Neuronal stem cell (in vitro differentiated cells): ENCODE results near the gene HMGCS2.

Experiments used
- DNase-seq: peaks from one replicate; pipeline ENCODE4 v3.0.0-alpha.2; 2013; ENCODE audit warnings: low spot score
- H2AFZ ChIP-seq: one replicate; pipeline ENCODE4 v1.6.1; 2013; ENCODE audit warnings: mild to moderate bottlenecking, low read length, inconsistent platforms
- H2AK5ac ChIP-seq: 2 replicates; pipeline ENCODE4 v1.6.1; 2013; ENCODE audit warnings: low read depth, mild to moderate bottlenecking, inconsistent platforms, low read length, moderate library complexity, mixed read lengths
- H2BK120ac ChIP-seq: 2 replicates; pipeline ENCODE4 v1.6.1; 2013; ENCODE audit warnings: low read depth, mild to moderate bottlenecking, inconsistent platforms, low read length, moderate library complexity, mixed read lengths
- H2BK12ac ChIP-seq: one replicate; pipeline ENCODE4 v1.6.1; 2013; ENCODE audit warnings: low read length, inconsistent platforms
- H2BK15ac ChIP-seq: 2 replicates; pipeline ENCODE4 v1.6.1; 2013; ENCODE audit warnings: mild to moderate bottlenecking, low read length, inconsistent platforms, mixed read lengths
- H2BK5ac ChIP-seq: one replicate; pipeline ENCODE4 v1.6.1; 2013; ENCODE audit warnings: inconsistent platforms, mild to moderate bottlenecking, low read length, moderate library complexity
- H3K14ac ChIP-seq: one replicate; pipeline ENCODE4 v1.6.1; 2013; ENCODE audit warnings: low read length, inconsistent platforms
- H3K18ac ChIP-seq: 2 replicates; pipeline ENCODE4 v1.6.1; 2013; ENCODE audit warnings: low read length, inconsistent platforms
- H3K23ac ChIP-seq: 2 replicates; pipeline ENCODE4 v1.6.1; 2013; ENCODE audit warnings: low read depth, mild to moderate bottlenecking, mixed read lengths, low read length, inconsistent platforms; ENCODE audit not compliant: poor library complexity
- H3K27ac ChIP-seq: replicated peaks from 3 replicates; pipeline ENCODE4 v1.5.1; 2013; ENCODE audit warnings: low read length, inconsistent platforms
- H3K27me3 ChIP-seq, 3 experiments: 2 replicates each; pipeline ENCODE4 v1.6.1; 2013; ENCODE audit warnings: low read length in 3 of 3, mild to moderate bottlenecking in 2 of 3, inconsistent platforms in 1 of 3, low read depth in 1 of 3, mixed read lengths in 1 of 3, moderate library complexity in 1 of 3; ENCODE audit not compliant: control insufficient read depth in 3 of 3, insufficient read depth in 3 of 3
- H3K36me3 ChIP-seq, 2 donors: replicated peaks in 1 of 2; 2 replicates each; pipeline ENCODE4 v1.6.1; 2013; ENCODE audit warnings: low read length in 2 of 2; ENCODE audit not compliant: control insufficient read depth in 2 of 2, insufficient read depth in 2 of 2
- H3K4ac ChIP-seq: 2 replicates; pipeline ENCODE4 v1.6.1; 2013; ENCODE audit warnings: inconsistent platforms, mild to moderate bottlenecking, low read length, moderate library complexity
- H3K4me1 ChIP-seq, 2 donors: 1 replicate in 1 of 2; 2 replicates in 1 of 2; pipeline ENCODE4 v1.6.1; 2013; ENCODE audit warnings: low read length in 2 of 2, low read depth in 1 of 2; ENCODE audit not compliant: control insufficient read depth in 2 of 2, insufficient read depth in 1 of 2
- H3K4me2 ChIP-seq: one replicate; pipeline ENCODE4 v1.6.1; 2013; ENCODE audit warnings: mild to moderate bottlenecking, low read length, inconsistent platforms; ENCODE audit not compliant: insufficient read depth, poor library complexity, severe bottlenecking
- H3K4me3 ChIP-seq, 2 donors: 2 replicates each; pipeline ENCODE4 v1.5.1; 2013; ENCODE audit warnings: low read length in 2 of 2, mild to moderate bottlenecking in 2 of 2, inconsistent platforms in 1 of 2, moderate library complexity in 1 of 2
- H3K79me1 ChIP-seq: one replicate; pipeline ENCODE4 v1.6.1; 2013; ENCODE audit warnings: low read depth, mild to moderate bottlenecking, inconsistent platforms, low read length, moderate library complexity
- H3K9ac ChIP-seq: one replicate; pipeline ENCODE4 v1.6.1; 2013; ENCODE audit warnings: mild to moderate bottlenecking, low read depth, low read length, inconsistent platforms; ENCODE audit not compliant: poor library complexity
- H3K9me3 ChIP-seq, 2 donors: replicated peaks in 1 of 2; 2 replicates each; pipeline versions ENCODE3 to v1.6.1; 2013; ENCODE audit warnings: low read length in 2 of 2, mild to moderate bottlenecking in 2 of 2, inconsistent platforms in 1 of 2, low read depth in 1 of 2, mixed read lengths in 1 of 2, moderate library complexity in 1 of 2; ENCODE audit not compliant: control insufficient read depth in 2 of 2, insufficient read depth in 1 of 2
- H4K8ac ChIP-seq: one replicate; pipeline ENCODE4 v1.6.1; 2013; ENCODE audit warnings: low read depth, mild to moderate bottlenecking, inconsistent platforms, low read length, moderate library complexity
- H4K91ac ChIP-seq: one replicate; pipeline ENCODE4 v1.6.1; 2013; ENCODE audit warnings: low read length, low read depth, mild to moderate bottlenecking, inconsistent platforms; ENCODE audit not compliant: poor library complexity
- WGBS, 2 donors: extraction: QIAGEN DNeasy Blood & Tissue Kit; methylation state at CpG; one replicate each; pipeline ENCODE4 v1.1.7; 2013; ENCODE audit warnings: missing lambda C conversion rate in 2 of 2, mixed read lengths in 1 of 2; ENCODE audit not compliant: insufficient read length in 2 of 2, insufficient replicate concordance in 1 of 2; ENCODE audit errors: extremely low coverage in 2 of 2; 5-methylcytosine and 5-hydroxymethylcytosine counted together

The HMGCS2 gene

GRCh38 chr1:119727991-119728390 is 40.7 kb downstream of the HMGCS2 start:
- no peak overlapping the region for H2BK120ac ChIP-seq
- H3K36me3 ChIP-seq = peaks cover 65 to 99% of the 10 kb centered on the region in 2 donors
- H3K9ac ChIP-seq = no peak overlapping the region
- H3K27ac ChIP-seq = no peak overlapping the region
- H3K4me2 ChIP-seq = no peak overlapping the region
- H3K79me1 ChIP-seq = peaks cover 12% of the 10 kb centered on the region
- DNase-seq = no peak
- H2AFZ ChIP-seq = no peak overlapping the region
- no peak overlapping the region for H2BK15ac ChIP-seq
- H3K4ac ChIP-seq = no peak overlapping the region
- H4K8ac ChIP-seq = no peak overlapping the region
- H3K4me1 ChIP-seq = peaks cover 0 to 5% of the 10 kb centered on the region in 2 donors
- H3K14ac ChIP-seq = no peak overlapping the region
- H2AK5ac ChIP-seq = no peak overlapping the region
- H3K23ac ChIP-seq = no peak overlapping the region
- no peaks in the 10 kb centered on the region for H3K27me3 ChIP-seq
- no peak overlapping the region for H3K4me3 ChIP-seq
- whole genome bisulfite sequencing, 2 donors = no CpG with 5 or more reads among the region's 1 CpG
- no peak overlapping the region for H2BK5ac ChIP-seq
- no peak overlapping the region for H2BK12ac ChIP-seq
- H3K9me3 ChIP-seq = no peaks in the 10 kb centered on the region
- H3K18ac ChIP-seq = no peak overlapping the region
- H4K91ac ChIP-seq = no peak overlapping the region

GRCh38 chr1:119725626-119726025 is 43.1 kb downstream of the HMGCS2 start:
- Histone ChIP-seq H3K4me1 (peaks cover 0 to 12% of the 10 kb centered on the region in 2 donors), H3K79me1 (peaks cover 7% of the 10 kb centered on the region), H3K9ac (no peak overlapping the region), H3K4ac (no peak overlapping the region), H4K91ac (no peak overlapping the region), H3K4me2 (no peak overlapping the region), H3K27ac (no peak overlapping the region), H2BK15ac (no peak overlapping the region), H2BK12ac (no peak overlapping the region), H3K4me3 (no peak overlapping the region), H3K27me3 (no peaks in the 10 kb centered on the region), H3K18ac (no peak overlapping the region), H3K14ac (no peak overlapping the region), H4K8ac (no peak overlapping the region), H2BK120ac (no peak overlapping the region), H3K9me3 (no peaks in the 10 kb centered on the region), H2AFZ (no peak overlapping the region), H3K23ac (no peak overlapping the region), H2BK5ac (no peak overlapping the region), H2AK5ac (no peak overlapping the region), H3K36me3 (peaks cover 75 to 99% of the 10 kb centered on the region in 2 donors)
- DNase-seq = no peak
- 100% methylated on average over 1 of the region's 5 CpGs; no CpG with 5 or more reads in 1 of the 2 donors for WGBS, 2 donors

DNA sequence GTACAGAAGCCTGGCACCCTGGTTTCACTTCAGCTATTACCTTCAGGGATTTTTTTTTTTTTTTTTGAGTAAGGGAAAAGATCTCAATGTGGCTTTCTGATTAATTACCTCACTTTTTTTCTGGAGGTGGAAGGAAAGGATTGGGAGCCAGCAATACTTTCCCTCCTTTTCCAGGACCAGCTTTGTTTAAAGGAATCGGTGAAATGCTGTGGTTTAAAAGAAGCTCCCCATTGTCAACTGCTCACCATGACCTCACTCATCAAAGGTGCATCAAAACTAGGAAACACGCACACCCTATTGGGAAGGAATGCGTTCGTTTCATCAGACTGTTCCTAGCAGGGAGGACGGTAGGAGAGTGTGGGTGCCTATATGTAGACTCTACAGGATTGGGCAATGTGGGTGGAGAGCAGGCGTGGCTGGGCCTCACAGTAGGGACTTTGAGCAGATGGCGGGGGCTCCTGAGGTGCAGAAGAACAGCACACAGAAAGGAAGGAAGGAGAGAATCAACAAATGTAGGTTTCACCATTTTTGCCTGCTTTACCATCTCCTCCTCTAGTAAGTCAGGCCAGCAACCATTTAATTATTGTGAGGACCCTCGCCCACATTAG is 44.0 kb downstream of the HMGCS2 start:
- Histone ChIP-seq H3K23ac (no peak overlapping the region), H2BK12ac (no peak overlapping the region), H4K8ac (no peak overlapping the region), H2BK120ac (no peak overlapping the region), H3K4me1 (peaks cover 0 to 13% of the 10 kb centered on the region in 2 donors), H2AK5ac (no peak overlapping the region), H4K91ac (no peak overlapping the region), H3K14ac (no peak overlapping the region), H3K27ac (no peak overlapping the region), H3K18ac (no peak overlapping the region), H3K79me1 (peaks cover 6% of the 10 kb centered on the region), H3K4me2 (no peak overlapping the region), H3K4ac (no peak overlapping the region), H3K9ac (no peak overlapping the region), H2BK15ac (no peak overlapping the region), H3K36me3 (peaks cover 75 to 99% of the 10 kb centered on the region in 2 donors), H3K9me3 (peaks cover 0 to 3% of the 10 kb centered on the region in 2 donors), H2BK5ac (no peak overlapping the region), H2AFZ (no peak overlapping the region), H3K4me3 (no peak overlapping the region), H3K27me3 (no peaks in the 10 kb centered on the region)
- WGBS, 2 donors = no CpG with 5 or more reads among the region's 8 CpGs
- no peak for DNase-seq

DNA sequence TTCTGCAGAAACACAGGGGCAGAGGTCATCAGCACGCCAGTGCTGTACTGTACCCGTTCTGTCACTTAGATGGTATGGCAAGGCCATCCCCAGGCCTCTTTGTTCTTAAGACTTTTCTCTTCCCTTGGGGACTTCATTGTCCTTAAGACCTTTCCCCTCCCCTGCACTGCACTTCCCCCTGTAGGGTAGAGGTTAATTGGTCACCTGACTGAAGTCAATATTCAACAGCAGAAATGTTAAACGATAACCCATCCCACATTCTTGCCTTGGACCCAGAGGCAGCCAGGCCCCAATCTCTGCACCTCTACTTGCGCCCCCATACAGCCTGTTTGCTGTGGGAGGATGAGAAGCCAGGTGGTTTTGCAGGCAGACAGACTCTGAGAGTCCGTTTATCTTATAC is 46.8 kb downstream of the HMGCS2 start:
- Histone ChIP-seq H2BK5ac (no peak overlapping the region), H3K36me3 (peaks cover 60 to 87% of the 10 kb centered on the region in 2 donors), H3K23ac (no peak overlapping the region), H4K8ac (no peak overlapping the region), H3K27ac (no peak overlapping the region), H3K4me2 (no peak overlapping the region), H3K14ac (peak overlapping the region; percentile 17), H2AFZ (no peak overlapping the region), H2BK120ac (no peak overlapping the region), H4K91ac (no peak overlapping the region), H2BK12ac (no peak overlapping the region), H3K18ac (no peak overlapping the region), H3K9ac (peak overlapping the region; percentile 9), H3K4me3 (no peak overlapping the region), H3K4me1 (peaks cover 0 to 15% of the 10 kb centered on the region in 2 donors), H2BK15ac (no peak overlapping the region), H3K27me3 (no peaks in the 10 kb centered on the region), H3K79me1 (peaks cover 15% of the 10 kb centered on the region), H3K4ac (no peak overlapping the region), H3K9me3 (peaks cover 0 to 5% of the 10 kb centered on the region in 2 donors), H2AK5ac (no peak overlapping the region)
- DNase-seq = no peak
- no CpG with 5 or more reads among the region's 5 CpGs for WGBS, 2 donors
